GM19468 (cell line): Measurements from ENCODE around the gene VWA3B.
"Not testable (repeated sequence)": the region's sequence is repeated elsewhere in the genome, so short reads cannot be mapped to it uniquely, and the experiment has no call there.

Source experiments
- ATAC-seq: cut with Tn5 transposase; IDR thresholded peaks from one replicate; pipeline ENCODE4 v1.9.1; 2021; ENCODE audit warnings: mild to moderate bottlenecking, moderate library complexity, moderate number of reproducible peaks; ENCODE audit not compliant: unreplicated experiment; ENCODE audit errors: extremely low read depth

The VWA3B gene

DNA sequence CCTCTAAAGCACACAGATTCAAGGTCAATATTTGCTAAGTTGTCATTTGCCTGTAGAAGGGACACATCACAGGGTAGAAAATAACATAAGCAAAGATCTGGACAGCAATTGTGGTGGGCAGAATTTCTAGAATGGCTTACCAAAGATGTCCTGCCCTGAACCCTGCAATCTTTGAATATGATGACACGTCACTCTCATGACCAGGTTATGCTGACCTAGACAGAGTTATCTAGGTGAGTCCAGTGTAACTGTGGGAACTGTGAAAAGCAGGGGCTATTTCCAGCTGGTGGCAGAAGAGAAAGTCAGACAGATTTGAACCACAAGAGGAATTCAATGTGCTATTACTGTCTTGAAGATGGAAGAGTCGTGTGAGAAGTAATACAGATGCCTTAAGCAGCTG lies 147.0 kb downstream of the VWA3B start:
- ATAC-seq: no peak

DNA sequence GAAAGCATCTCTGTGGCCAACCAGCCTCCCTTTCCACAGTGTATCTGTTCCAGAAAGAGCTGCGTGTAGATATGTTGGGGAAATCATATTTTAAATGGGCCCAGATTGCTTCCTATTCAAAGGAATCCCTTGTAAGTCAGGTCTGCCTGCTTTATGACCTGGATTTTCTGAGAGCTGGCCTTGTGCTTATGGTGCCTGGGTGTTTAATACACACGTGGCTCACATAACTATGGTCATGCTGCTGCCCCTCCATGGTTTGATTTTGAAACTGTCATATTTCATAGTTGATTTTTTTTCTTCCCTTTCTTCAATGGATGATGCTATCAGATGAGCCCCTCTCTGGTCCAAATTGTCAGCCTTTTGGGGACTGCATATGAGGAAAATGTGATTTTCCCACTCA lies 147.8 kb downstream of the VWA3B start:
- no peak for ATAC-seq

DNA sequence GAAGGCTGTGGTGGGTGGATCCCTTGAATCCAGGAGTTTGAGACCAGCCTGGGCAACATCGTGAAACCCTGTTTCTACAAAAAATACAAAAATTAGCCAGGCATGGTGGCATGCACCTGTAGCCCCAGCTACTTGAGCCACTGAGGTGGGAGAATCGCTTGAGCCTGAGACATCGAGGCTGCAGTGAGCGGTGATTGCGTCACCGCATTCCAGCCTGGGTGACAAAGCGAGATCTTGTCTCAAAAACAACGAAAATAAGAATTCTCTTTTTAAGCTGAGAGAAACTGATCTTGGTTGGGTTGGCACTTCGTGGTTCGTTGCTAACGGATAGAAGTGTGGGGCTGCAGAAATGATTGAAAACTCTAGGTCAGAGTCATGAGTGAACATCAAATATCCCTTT lies 150.0 kb downstream of the VWA3B start:
- ATAC-seq: no peak

DNA sequence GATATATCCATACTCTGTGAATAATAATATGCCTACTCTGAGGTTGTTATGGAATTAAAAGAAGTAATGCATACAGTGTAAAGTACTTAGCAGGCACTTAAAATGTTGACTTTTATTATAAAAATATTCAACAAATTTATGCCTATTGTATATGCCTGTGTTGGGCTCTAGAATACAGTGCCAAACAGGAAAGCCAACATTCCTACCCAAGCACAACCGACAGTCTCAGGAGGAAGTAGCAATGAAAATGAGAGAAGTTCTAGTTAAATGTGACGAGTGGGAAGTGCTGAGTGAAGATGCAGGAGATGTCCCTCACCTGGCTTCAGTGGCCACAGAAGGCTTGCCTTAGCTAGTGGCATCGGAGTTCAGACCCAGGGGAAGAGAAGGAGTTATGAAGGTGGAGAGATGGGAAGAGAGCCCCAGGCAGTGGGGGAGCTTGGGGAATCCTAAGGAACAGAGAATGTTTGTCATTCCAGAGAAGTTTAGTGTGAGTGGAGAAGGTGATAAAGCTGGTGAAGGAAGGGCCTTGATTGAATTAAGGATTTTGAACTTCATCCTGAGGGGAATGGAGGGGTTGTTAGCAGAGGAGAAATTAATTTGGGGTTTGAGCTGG lies 153.9 kb downstream of the VWA3B start:
- no peak for ATAC-seq

DNA sequence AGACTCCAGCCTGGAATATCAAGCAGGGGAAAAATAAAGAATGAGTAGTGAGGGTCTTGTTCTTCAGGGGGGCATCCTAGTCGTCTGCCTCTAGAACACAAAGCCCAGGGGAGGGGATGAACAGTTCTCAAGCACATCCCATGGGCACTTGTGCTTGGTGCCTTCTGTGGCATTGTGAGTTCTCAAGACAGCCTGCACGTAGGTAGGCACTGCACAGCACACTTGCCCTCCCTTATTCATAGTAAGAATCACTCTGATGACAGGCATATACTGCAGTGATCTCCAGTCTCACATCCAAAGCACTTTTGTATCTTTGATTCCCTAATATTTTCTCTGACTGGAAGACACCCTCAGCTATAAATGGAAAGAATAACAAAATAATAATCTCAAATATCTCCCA lies 154.6 kb downstream of the VWA3B start:
- no peak for ATAC-seq

DNA sequence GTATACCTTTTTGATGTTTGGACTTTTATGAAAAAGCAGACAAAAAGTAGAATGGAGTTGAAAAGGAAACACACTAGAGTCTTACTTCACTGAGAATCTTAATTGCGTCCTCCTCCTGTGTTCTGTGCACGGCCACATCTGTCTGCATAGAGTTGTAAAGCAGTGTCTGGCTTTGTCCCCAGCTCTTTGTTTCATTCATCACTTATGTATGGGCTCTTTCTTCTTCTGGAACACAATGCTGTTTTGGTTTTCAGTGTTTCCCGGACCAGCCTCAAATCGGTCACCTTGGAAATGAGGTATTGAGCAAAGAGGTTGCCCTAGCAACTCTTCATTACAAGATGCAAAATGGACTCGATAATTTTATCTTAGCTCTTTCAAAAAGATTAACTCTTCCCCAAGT lies 155.0 kb downstream of the VWA3B start:
- no peak for ATAC-seq

DNA sequence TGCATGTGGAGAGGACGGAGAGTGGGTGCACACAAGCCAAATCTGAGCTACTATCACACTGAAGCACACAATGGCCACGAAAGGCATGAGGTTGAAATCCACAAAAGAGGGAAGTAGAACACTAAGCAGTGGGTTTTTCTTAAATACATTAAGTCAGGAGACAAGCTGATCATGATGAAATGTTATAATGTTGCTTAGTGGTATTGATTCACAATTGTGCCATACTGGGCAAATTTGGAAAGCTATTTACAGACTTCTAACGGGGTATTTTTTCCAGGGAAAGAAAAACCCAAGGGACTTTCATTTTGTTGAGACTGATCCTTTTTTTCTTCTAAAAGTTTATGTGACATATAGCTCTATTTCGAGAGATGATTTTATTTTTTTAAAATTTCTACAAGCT lies 158.5 kb downstream of the VWA3B start:
- ATAC-seq: no peak

DNA sequence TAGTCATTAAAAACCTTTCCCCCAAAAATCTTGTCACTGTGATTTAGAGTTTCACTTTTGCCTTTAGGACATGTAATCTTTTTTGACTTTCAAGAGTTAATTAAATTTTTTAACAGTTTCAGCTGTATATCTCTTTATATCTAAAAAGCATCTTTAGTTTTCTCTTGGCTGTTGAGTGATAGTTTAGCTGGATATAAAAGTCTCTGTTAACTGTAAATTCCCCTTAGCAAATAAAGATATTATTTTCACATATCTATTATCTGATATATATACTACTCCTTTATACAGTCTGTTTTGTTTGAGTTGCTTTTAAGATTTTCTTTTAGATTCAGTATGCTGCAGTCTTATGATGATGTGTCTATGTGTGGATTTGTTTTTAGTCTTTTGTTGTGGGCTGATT lies 160.4 kb downstream of the VWA3B start:
- no peak for ATAC-seq

DNA sequence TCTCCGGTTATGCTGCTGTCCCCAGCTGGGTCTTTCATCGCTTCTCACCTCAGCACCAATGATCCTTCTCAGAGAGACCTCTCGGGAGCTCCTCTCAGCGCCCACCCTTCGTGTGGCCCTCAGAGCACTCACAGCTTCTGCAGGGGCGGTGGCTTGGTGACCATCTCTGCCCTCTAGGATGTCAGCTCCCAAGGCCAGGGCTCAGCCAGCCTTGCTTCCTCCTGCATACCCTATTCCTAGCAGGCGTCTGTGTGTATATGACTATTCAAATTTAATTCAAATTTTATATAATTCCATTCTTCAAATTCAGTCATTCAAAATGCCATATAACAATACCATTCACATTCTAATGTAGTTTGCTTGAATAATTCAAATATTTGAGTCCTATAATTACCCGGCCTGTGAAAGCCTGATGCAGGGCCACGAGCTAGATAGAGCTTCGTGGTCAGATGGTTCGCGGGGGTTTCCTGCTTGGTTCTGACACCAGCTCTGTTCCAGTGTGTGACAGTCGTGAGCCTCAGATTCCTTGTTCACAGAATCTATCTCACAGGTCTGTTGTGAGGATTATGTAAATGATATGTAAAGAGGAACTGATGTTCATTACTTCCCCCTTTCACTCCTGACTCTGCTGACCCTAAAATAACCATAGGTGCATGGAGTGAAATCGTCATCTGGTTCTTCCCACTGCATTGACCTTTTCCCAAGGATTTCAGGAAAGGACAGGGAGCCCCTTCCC lies 165.2 kb downstream of the VWA3B start:
- no peak for ATAC-seq

DNA sequence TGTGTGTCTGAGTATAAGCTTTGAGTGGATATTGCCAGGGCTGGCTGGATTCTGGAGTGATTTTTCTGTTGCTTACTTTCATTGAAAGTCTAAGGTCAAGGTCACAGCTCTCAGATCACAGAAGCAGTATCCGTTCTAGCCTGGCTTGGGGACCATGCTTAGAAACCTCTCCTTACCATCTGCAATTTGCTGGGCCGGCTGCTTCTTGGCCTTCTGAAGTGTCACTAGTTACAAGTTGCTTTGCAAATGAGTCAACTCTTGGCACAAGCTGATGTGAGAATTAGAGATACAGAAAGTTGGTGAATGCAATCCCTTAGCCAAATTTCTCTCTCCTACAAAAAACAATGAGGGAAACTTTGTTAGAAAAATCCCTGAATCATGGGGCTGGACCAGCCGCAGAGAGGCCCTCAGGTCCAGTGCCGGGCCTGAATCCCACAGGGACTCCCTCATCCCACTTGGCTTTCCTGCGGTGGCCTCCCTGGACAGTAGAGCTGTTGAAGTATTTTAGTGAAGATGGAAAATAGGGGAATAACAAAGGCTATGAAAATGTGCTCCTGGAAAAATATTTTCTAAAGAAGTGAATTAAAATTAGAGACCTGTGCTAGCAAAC lies 166.6 kb downstream of the VWA3B start:
- ATAC-seq: no peak

DNA sequence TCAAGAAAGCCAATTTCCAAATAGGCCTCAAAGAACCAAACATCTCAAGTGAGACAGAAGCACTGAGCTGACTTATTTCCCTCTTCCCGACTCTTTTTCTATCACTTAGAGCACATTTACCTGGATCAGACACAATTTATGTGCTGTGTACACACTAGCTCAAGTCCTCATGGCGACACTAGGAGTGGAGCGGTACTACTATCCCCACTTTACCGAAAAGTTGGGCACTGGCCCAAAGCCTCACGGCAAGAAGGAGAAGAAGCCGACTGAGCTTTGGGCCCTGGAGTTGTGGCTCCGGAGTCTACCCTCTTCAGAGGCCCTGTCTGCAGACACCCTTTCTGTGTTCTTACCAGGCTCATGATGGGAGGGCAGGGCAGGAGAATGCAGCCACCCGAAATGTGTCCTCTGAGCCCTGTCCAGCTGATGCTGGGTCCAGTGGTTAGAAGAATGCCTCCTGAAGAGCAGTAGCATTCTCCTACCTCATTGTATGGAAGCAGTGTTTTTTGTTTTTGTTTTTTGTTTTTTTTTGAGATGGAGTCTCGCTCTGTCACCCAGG lies 167.6 kb downstream of the VWA3B start:
- no peak for ATAC-seq

DNA sequence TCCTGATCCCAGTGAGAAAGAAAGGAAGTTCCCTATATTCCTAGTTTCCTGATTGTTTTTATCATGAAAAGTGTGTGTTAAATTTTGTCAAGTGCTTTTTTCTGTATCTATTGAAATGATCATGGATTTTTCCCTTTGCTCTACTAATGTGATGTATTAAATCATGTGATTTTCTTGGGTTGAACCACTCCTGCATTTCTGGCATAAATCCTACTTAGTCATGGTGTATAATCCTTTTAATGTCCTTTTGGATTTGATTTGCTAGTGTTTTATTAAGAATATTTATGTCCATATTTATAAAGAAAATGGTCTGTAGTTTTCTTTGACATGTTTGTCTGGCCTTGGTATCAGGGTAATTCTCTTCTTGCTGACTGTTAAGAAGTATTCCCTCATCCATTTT lies 171.9 kb downstream of the VWA3B start:
- ATAC-seq: no peak

DNA sequence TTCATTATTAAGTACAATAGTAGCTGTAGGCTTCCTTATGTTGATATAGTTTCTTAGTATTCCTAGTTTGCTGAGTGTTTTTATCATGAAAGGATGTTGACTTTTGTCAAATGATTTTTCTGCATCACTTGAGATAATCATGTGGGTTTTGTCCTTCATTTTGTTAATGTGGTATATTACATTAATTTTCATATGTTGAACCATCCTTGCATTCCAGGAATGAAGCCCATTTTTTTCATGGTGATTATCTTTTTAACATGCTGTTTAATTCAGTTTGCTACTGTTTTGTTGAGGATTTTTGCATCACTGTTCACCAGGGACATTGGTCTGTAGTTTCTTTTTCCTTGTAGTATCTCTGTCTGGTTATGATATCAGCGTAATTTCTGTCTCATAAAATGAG lies 176.4 kb downstream of the VWA3B start:
- ATAC-seq: no peak

DNA sequence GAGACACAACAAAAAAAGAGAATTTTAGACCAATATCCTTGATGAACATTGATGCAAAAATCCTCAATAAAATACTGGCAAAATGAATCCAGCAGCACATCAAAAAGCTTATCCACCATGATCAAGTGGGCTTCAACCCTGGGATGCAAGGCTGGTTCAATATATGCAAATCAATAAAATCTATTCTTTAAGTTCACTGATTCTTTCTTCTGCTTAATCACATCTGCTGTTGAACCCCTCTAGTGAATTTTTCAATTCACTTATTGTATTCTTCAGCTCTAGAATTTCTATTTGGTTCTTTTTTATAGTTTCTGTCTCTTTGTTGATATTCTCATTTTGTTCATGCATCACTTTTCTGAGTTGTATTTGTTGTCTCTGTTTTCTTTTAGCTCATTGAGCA lies 181.3 kb downstream of the VWA3B start:
- ATAC-seq: not testable (repeated sequence)

DNA sequence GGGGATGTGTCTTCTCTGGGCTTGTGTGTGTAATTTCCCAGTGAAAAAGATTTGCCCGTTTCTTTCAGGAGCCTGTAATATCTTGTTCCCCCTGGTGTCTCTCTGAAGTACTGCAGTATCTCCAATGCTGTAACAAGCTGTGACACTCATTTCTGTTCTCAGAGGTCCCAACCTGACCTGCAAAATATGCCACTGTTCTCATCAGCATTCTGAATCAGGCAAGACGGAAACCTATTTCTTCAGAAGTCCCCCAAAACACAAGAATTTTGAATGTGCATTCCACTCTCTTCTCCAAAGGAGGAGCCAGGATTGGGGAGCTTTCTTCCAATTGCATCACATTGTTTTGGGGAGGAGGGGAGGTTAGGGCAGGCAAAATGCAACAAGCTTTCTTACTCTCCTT lies 182.3 kb downstream of the VWA3B start:
- no peak for ATAC-seq

DNA sequence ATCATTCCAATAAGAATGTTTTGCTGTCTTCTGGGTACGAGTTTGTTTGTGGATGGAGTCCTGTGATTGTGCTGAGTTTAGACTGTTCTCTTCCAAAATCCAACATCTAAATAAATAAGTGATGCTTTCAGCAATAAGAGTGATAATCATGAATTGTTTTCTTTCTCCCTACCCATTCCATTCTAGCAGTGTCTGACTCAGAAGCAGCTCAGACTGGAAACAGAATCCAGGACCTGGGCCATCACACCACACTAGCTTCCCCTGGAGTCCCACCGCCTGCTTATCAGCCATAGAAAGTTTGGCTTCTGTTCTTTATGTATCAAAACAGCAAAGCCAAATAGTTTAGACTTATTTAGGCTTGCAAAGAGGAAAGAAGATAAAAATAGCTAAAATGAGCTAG lies 182.9 kb downstream of the VWA3B start:
- ATAC-seq: no peak

DNA sequence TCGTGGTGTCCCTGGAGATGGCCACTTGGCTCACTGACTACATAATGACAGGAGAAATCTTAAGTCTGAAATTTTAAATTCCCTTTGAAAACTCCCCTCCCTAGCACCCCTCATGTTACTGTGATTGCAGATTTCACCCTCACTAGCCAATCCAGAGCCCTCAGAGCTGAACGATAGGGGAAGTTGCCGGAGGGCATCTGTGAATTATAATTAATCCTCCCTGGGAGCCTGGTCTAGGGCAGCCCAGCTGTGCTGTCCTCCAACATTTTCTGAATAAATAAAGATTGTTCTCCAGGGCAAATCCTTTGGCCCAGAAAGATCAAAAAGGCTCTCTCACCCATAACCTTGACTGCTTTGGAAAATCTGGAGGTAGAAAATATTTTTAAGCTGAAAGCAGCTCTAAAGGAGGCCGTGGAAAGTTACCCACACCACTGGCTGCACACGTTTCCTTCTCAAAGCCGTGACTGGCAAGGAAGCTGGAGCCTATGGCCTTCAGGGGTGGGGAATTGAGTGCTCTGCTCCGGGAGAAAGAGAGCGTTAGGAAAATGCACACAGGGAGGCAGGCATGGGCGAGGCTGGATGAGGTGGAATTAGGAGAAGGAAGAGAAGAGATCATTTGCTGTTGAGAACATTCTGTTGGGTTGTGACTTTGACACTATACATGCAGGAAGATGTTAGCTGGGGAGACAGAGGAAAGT lies 190.3 kb downstream of the VWA3B start:
- ATAC-seq: no peak

DNA sequence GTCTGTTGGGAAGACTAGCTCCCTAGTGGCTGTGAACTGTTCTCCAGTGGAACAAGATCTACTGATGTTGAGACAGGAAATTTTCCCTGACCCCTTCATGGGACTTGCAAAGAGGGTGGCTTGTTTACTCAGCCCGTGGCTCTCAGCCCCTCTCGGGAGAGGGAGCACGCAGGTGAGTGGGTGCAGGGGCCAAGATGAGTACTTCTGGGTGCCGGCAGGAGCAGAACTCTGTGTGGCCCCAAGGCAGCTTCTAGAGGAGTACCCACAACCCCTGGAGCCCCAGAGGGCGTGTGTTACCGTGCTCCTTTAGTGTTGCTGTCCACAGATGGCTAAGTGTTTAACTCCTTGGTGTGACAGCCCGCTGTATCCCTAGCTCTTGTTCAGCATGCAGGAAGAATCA lies 191.1 kb downstream of the VWA3B start:
- no peak for ATAC-seq

DNA sequence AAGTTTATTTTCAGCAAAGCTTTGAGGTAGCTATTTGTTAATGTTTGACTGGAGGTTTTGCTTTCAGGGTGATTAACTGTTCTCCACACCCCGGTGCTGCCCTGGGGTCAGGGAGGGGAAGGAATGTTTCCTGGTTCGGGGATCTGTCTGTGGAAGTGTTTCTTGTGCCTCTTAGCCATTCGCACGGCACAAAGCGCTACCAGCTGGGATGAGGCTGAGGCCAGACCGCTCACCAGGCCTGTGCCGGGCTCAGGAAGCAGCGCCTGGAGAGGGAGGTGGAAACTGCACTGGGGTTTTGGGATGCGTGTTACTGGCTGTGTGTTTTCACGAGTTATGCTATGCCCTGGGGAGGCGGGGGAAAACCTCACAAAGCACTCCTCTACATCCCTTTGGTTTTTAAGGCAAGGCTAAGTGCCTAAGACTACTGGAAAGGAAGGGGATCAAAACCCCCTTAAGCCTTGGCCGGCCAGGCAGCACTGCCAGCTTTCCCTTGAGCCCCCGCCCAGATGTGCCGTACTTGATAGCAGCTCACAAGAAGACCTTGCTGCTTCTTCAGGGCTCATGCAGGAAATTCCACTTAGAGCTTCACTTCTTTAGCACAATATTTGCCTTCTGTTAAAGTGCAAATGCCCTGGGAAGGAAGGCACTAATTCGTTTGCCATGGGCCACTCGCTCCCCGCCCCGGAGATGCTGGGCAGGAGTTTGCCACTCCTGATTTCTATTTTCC lies 193.6 kb downstream of the VWA3B start:
- ATAC-seq: no peak

DNA sequence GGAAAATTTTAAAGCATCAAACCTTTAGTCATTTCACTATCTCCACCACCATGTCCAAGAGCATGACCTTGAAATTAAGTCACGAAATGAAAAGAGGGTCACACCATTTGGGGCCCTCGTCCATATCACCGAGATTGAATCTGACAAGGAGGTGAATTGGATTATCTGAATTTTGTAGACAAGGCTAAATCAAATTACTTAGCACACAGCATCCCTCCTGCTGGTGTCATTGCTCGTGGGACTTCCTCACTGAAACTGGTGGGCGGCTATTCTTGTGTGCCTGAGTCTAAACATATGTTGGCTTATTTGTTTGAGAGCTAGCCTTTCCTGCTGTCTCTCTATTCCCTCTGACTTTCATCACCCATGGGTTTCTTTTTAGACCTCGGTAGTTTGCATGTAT lies 194.6 kb downstream of the VWA3B start:
- no peak for ATAC-seq
